ENCODE measurements around the gene SSH2. TPM values are rescaled to one million over a fixed set of nuclear protein-coding genes. Genes with fewer than 3 reads are reported as not detected.
"Not testable (repeated sequence)": the region's sequence is repeated elsewhere in the genome, so short reads cannot be mapped to it uniquely, and the experiment has no call there.

The SSH2 gene
- total RNA-seq, 1 donor from 2014 or later, result 39.1 TPM

DNA sequence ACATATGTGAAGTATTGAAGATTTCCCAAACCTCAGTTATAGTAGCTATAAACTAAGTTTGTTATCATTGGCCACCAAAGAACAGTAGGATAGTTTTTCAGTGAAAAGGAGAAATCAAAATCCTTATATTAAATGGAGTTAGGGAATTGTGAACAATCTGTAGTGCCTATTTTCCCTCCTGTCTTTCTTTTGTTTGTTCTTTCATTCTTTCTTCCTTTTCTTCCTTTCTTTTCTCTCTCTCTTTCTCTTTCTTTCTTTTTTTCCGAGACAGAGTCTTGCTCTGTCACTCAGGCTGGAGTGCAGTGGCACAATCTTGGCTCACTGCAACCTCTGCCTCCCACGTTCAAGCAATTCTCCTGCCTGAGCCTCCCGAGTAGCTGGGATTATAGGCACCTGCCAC, 48.8 kb downstream of the SSH2 start:
- no peak for DNase-seq (ENCODE audit: low spot score)

DNA sequence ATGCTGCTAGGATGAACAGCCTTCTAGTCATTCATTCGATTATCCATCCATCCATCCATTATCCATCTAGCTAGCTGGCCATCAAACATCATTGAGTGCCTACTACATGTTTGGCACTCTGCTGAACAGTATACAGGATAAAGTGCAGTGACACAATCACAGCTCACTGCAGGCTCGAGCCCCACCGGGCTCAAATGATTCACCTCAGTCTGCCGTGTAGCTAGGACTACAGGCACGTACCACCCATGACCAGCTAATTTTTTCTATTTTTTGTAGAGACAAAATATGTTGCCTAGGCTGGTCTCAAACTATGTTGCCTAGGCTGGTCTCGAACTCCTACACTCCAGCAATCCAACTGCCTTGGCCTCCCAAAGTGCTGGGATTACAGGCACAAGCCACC, 50.0 kb downstream of the SSH2 start:
- no peak for DNase-seq (ENCODE audit: low spot score)

GRCh38 chr17:29874931-29875596, 55.0 kb downstream of the SSH2 start:
- DNase-seq (ENCODE audit: low spot score), result no peak

GRCh38 chr17:29874358-29874757, 55.7 kb downstream of the SSH2 start:
- DNase-seq (ENCODE audit: low spot score), result not testable (repeated sequence)

- DNase-seq (ENCODE audit: low spot score), result no peak
These were observed 56.6 kb downstream of the SSH2 start for GRCh38 chr17:29873476-29873875.

- DNase-seq (ENCODE audit: low spot score), result no peak
These were observed 59.1 kb downstream of the SSH2 start for GRCh38 chr17:29870836-29871465.

- no peak for DNase-seq (ENCODE audit: low spot score)
These were observed 62.3 kb downstream of the SSH2 start for GRCh38 chr17:29867643-29868181.

DNA sequence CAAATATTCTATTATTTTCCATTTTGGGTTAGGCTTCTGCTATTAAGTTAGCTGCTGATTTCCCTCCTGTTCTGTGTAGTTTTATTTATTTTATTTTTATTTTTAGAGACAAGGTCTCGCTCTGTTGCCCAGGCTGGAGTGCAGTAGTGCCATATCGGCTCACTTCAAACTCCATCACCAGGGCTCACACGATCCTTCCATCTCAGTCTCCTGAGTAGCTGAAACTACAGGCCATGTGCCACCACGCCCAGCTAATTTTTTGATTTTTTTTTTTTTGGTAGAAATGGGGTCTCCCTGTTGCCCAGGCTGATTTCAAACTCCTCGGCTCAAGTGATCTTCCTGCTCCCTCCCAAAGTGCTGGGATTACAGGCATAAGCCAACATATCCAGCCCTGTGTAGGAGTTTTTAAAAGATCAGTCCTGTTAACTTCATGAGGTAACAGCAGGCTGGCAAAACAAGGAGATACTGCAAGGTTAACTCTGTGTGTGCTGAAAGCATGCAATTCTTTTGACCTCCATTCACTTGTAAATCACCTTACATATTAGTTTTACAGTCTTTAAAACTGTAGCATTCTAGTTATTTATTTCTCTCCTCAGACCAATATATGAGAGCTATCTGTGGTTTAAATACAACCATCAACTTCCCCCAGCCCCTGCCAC, 63.2 kb downstream of the SSH2 start:
- no peak for DNase-seq (ENCODE audit: low spot score)

- DNase-seq (ENCODE audit: low spot score), result no peak
These were observed 65.4 kb downstream of the SSH2 start for GRCh38 chr17:29864615-29865014.

DNA sequence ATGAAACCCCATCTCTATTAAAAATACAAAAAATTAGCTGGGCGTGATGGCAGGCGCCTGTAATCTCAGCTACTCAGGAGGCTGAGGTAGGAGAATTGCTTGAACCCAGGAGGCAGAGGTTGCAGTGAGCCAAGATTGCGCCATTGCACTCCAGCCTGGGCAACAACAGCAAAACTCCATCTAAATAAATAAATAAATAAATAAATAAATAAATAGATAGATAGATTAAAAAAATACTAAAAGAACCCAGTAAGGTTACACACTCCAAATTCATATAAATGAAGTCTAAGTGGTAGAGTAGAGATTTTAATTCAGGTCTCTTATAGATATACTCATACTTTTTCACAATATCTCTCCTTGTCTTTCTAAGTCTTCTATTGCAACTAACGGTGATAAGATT, 65.9 kb downstream of the SSH2 start:
- not testable (repeated sequence) for DNase-seq (ENCODE audit: low spot score)

- no peak for DNase-seq (ENCODE audit: low spot score)
These were observed 67.1 kb downstream of the SSH2 start for GRCh38 chr17:29862951-29863350.

DNA sequence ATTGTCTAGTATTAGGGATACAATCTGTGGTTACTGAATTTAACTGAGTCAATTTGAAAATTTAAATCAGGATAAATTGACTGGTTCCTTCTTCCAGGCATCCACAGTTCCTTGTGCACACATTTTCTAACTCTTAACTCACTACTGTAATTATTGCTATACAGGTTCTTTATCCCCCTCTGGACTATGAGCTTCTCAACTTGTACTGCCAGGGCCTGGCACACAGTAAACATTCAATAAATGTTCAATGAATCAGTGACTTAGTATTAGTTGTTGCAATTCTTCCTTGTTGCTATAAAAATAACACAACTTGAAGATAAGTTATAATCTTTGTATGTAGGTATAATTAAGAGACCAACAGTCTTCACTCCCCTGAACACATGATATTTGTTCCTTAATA, 67.9 kb downstream of the SSH2 start:
- DNase-seq (ENCODE audit: low spot score), result no peak

GRCh38 chr17:29859445-29859844, 70.6 kb downstream of the SSH2 start:
- DNase-seq (ENCODE audit: low spot score), result not testable (repeated sequence)

GRCh38 chr17:29857823-29858222, 72.2 kb downstream of the SSH2 start:
- no peak for DNase-seq (ENCODE audit: low spot score)

DNA sequence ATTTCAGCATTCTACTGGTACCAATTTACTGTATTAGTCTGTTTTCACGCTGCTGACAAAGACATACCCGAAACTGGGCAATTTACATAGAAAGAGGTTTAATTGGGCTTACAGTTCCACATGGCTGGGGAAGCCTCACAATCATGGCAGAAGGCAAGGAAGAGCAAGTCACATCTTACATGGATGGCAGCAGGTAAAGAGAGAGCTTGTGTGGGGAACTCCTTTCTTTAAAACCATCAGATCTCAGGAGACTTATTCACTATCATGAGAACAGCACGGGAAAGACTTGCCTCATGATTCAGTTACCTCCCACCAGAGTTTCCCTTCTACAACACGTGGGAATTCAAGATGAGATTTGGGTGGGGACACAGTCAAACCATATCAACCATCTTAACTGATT, 72.9 kb downstream of the SSH2 start:
- not testable (repeated sequence) for DNase-seq (ENCODE audit: low spot score)

- DNase-seq (ENCODE audit: low spot score), result no peak
These were observed 74.3 kb downstream of the SSH2 start for GRCh38 chr17:29855686-29856085.

DNA sequence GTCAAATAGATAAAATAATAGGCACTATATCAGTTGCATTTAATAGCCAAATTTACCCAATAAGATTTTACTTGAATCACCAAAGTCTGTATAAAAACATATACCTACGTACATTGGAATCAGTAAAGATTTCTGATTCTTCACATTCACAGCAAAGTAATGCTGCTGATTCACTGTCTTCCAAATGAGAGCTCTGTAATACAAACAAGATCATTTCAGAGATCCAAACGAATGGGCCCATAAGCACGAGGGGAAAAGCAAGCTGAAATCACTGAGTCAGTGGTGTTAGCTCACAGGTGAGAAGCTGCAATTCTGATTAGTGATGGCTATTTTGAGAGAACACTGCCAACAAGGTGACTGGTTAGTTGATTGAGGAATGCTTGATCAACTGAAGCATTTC, 81.3 kb downstream of the SSH2 start:
- DNase-seq (ENCODE audit: low spot score), result no peak

GRCh38 chr17:29847527-29848400, 82.3 kb downstream of the SSH2 start:
- no peak for DNase-seq (ENCODE audit: low spot score)

DNA sequence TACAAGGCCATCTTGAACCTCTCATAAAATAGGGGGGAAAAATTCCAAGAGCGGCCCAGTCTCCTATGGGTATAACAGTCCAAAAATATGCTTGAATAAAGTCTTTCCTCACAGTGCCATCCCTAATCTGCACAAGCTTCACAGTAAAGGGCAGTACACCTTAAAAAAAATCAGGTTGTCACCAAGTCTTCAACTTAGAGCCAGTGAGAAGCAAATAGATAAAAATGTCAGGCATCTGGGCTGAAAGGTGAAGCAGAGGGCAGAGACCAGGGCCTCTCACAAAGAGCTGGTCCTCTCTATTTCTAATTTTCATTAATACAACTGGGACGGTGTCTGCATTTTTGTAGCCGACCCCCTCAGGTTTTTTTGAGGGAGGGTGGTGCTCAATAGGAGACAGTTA, 82.9 kb downstream of the SSH2 start:
- no peak for DNase-seq (ENCODE audit: low spot score)

- DNase-seq (ENCODE audit: low spot score), result no peak
These were observed 83.7 kb downstream of the SSH2 start for GRCh38 chr17:29846298-29846697.

DNA sequence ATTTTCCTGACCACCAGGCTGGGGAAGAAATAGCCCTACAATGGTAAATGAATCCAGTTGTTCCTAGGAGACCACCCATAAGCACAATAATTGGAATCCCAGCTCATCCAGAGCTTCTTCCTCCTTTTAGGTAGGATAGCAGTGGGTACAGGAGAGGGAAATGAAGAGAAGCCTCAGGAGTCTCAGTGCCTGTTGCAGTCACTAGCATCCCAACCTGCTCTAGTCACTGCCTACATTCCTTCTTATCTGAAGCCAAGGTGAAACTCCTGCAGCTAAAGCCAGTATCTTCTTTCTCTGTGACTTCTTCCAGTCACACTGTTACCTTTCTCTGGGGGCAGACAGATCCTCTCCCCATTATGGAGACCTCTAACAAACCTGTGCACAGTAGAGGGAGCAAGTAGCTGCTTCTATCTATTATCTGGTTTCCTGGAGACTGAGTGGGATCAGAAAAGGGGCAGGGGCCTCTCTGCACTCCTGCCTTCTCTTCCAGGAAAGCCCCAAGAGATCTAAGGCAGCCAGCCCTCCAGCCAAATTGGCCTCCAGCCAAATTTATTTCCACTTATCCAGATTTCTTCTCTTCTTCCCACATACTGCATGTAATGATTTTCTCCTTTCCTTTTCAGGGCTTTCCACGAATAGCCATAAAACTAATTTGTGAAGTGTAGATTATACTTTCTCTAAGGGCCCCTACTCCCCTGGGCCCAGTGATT, 85.5 kb downstream of the SSH2 start:
- no peak for DNase-seq (ENCODE audit: low spot score)

Measured in mesenteric fat pad (tissue), 1 donor.